ENCODE data around the gene ZMIZ1.

Gene ZMIZ1

GRCh38 chr10:79262131-79262530, 193.4 kb downstream of the ZMIZ1 start:
- peaks cover 9 to 73% (median 33%) of the 10 kb centered on the region in 4 experiments for H3K4me1 ChIP-seq (ENCODE audit: control extremely low read depth in 1 of 4, control insufficient read depth in 4 of 4, insufficient read depth in 4 of 4, low read length in 3 of 4)
- WGBS (ENCODE audit: insufficient coverage): 94% methylated on average over 3 of the region's 3 CpGs

DNA sequence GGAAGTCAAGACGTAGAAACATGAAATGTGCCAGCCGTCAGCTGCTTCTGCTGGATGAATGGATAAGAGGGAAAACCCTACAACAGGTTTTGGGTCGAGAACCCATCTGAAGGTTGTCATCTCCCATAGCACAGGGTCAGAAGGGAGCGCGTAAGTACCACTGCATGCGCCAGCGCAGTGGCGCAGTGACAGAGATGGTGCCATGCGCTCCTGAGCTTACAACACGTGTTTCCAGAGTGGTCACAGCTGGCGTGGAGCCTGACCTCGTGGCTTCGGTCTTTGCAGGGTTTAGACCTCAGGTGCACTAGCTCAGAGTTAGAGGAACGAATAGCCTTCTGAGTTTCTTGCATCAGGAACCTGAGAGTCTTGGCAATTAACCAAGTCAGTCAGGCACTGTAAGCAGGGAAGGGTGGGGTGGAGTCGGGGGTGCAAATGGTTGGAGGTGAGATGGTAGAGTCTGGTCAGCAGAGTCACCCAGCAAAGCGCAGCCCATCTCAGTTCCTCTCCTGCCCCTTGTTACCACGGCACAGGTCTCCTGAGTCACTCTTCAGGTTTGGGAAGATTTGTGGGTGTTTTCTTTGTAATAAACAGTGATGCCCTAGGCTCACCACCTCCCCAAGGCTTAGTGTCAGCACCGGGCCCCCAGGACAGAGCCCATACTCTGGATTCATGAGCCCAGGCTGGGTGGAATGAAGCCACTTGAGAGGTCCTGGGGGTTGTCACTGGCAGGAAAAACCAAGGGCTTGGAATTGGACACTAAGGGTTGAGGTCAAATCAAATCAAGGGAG, 194.4 kb downstream of the ZMIZ1 start:
- CTCF ChIA-PET: interaction anchor here (1.6 kb wide), 1 partner anchor 13 kb away, joined by 3 read pairs; no protein-coding TSS in a partner anchor
- POLR2A ChIA-PET: no interaction called here
- H3K27ac ChIP-seq (ENCODE audit: insufficient read depth in 1 of 2, low read depth in 1 of 2, low read length in 2 of 2, poor library complexity in 1 of 2, severe bottlenecking in 2 of 2): peak overlapping the region in 1 of 2 experiments; percentile 37

More at GRCh38 chr10:79262131-79262530, 193.4 kb downstream of the ZMIZ1 start:
- no peak overlapping the region for H3K27ac ChIP-seq (ENCODE audit: insufficient read depth in 1 of 2, low read depth in 1 of 2, low read length in 2 of 2, poor library complexity in 1 of 2, severe bottlenecking in 2 of 2)
- H3K27me3 ChIP-seq (replicated peaks in 2 of 5; ENCODE audit: control insufficient read depth in 4 of 5, insufficient read depth in 5 of 5, low read length in 4 of 5): no peaks in the 10 kb centered on the region
- no peak overlapping the region for H3K4me3 ChIP-seq (ENCODE audit: control insufficient read depth in 1 of 7, extremely low read depth in 1 of 7, insufficient read depth in 4 of 7, low read depth in 2 of 7, low read length in 6 of 7)
- ChIA-PET CTCF (interaction anchor here (1.0 kb wide), 1 partner anchor 9 kb away, joined by 3 read pairs; no protein-coding TSS in a partner anchor), POLR2A (no interaction called here)
- H3K36me3 ChIP-seq (ENCODE audit: control insufficient read depth in 4 of 4, insufficient read depth in 4 of 4, low read length in 3 of 4): peaks cover 12 to 76% (median 40%) of the 10 kb centered on the region in 4 experiments
- H3K9me3 ChIP-seq (ENCODE audit: control extremely low read depth in 1 of 5, control insufficient read depth in 4 of 5, insufficient read depth in 2 of 5, low read depth in 1 of 5, low read length in 4 of 5): no peaks in the 10 kb centered on the region
- DNase-seq: no peak

GRCh38 chr10:79263939-79264338, 195.2 kb downstream of the ZMIZ1 start:
- Histone ChIP-seq H3K9me3 (ENCODE audit: control extremely low read depth in 1 of 5, control insufficient read depth in 4 of 5, insufficient read depth in 2 of 5, low read depth in 1 of 5, low read length in 4 of 5) (no peaks in the 10 kb centered on the region), H3K27ac (ENCODE audit: insufficient read depth in 1 of 2, low read depth in 1 of 2, low read length in 2 of 2, poor library complexity in 1 of 2, severe bottlenecking in 2 of 2) (peak overlapping the region in 1 of 2 experiments; percentile 50), H3K4me1 (ENCODE audit: control extremely low read depth in 1 of 4, control insufficient read depth in 4 of 4, insufficient read depth in 4 of 4, low read length in 3 of 4) (peaks cover 11 to 84% (median 41%) of the 10 kb centered on the region in 4 experiments), H3K27me3 (replicated peaks in 2 of 5; ENCODE audit: control insufficient read depth in 4 of 5, insufficient read depth in 5 of 5, low read length in 4 of 5) (no peaks in the 10 kb centered on the region), H3K36me3 (ENCODE audit: control insufficient read depth in 4 of 4, insufficient read depth in 4 of 4, low read length in 3 of 4) (peaks cover 15 to 77% (median 39%) of the 10 kb centered on the region in 4 experiments), H3K4me3 (ENCODE audit: control insufficient read depth in 1 of 7, extremely low read depth in 1 of 7, insufficient read depth in 4 of 7, low read depth in 2 of 7, low read length in 6 of 7) (no peak overlapping the region)
- CTCF ChIA-PET: interaction anchor here (1.4 to 2.5 kb wide), 3 partner anchors 14 to 17 kb away, joined by 3 to 14 read pairs (median 4); no protein-coding TSS in a partner anchor
- POLR2A ChIA-PET: no interaction called here
- DNase-seq: no peak
- WGBS (ENCODE audit: insufficient coverage): 93% methylated on average over 10 of the region's 10 CpGs

More for the DNA sequence above, 194.4 kb downstream of the ZMIZ1 start:
- DNase-seq: no peak
- no peak overlapping the region for H3K4me3 ChIP-seq (ENCODE audit: control insufficient read depth in 1 of 7, extremely low read depth in 1 of 7, insufficient read depth in 4 of 7, low read depth in 2 of 7, low read length in 6 of 7)
- peaks cover 15 to 77% (median 39%) of the 10 kb centered on the region in 4 experiments for H3K36me3 ChIP-seq (ENCODE audit: control insufficient read depth in 4 of 4, insufficient read depth in 4 of 4, low read length in 3 of 4)
- no peaks in the 10 kb centered on the region for H3K27me3 ChIP-seq (replicated peaks in 2 of 5; ENCODE audit: control insufficient read depth in 4 of 5, insufficient read depth in 5 of 5, low read length in 4 of 5)
- no peaks in the 10 kb centered on the region for H3K9me3 ChIP-seq (ENCODE audit: control extremely low read depth in 1 of 5, control insufficient read depth in 4 of 5, insufficient read depth in 2 of 5, low read depth in 1 of 5, low read length in 4 of 5)
- peaks cover 11 to 79% (median 37%) of the 10 kb centered on the region in 4 experiments for H3K4me1 ChIP-seq (ENCODE audit: control extremely low read depth in 1 of 4, control insufficient read depth in 4 of 4, insufficient read depth in 4 of 4, low read length in 3 of 4)
- WGBS (ENCODE audit: insufficient coverage): 88% methylated on average over 15 of the region's 18 CpGs

- CTCF ChIA-PET: interaction anchor here (1.2 to 2.7 kb wide), 5 partner anchors 12 to 19 kb away, joined by 3 to 14 read pairs (median 5); no protein-coding TSS in a partner anchor
These were observed 196.2 kb downstream of the ZMIZ1 start for GRCh38 chr10:79264942-79265341.

GRCh38 chr10:79266084-79266483, 197.3 kb downstream of the ZMIZ1 start:
- peak in 2 of 3 donors; percentile 47 to 53 for DNase-seq
- CTCF ChIA-PET: interaction anchor here (1.2 to 2.7 kb wide), 3 partner anchors 17 to 20 kb away, joined by 3 to 14 read pairs (median 5); no protein-coding TSS in a partner anchor
- Histone ChIP-seq H3K36me3 (ENCODE audit: control insufficient read depth in 4 of 4, insufficient read depth in 4 of 4, low read length in 3 of 4) (peaks cover 15 to 82% (median 47%) of the 10 kb centered on the region in 4 experiments), H3K4me1 (ENCODE audit: control extremely low read depth in 1 of 4, control insufficient read depth in 4 of 4, insufficient read depth in 4 of 4, low read length in 3 of 4) (peaks cover 11 to 95% (median 46%) of the 10 kb centered on the region in 4 experiments), H3K27me3 (replicated peaks in 2 of 5; ENCODE audit: control insufficient read depth in 4 of 5, insufficient read depth in 5 of 5, low read length in 4 of 5) (no peaks in the 10 kb centered on the region), H3K9me3 (ENCODE audit: control extremely low read depth in 1 of 5, control insufficient read depth in 4 of 5, insufficient read depth in 2 of 5, low read depth in 1 of 5, low read length in 4 of 5) (no peaks in the 10 kb centered on the region), H3K4me3 (ENCODE audit: control insufficient read depth in 1 of 7, extremely low read depth in 1 of 7, insufficient read depth in 4 of 7, low read depth in 2 of 7, low read length in 6 of 7) (peak overlapping the region in 2 of 7 experiments; percentile 2 to 45), H3K27ac (ENCODE audit: insufficient read depth in 1 of 2, low read depth in 1 of 2, low read length in 2 of 2, poor library complexity in 1 of 2, severe bottlenecking in 2 of 2) (peak overlapping the region; percentile 62 to 74)
- POLR2A ChIA-PET: interaction anchor here (1.0 kb wide), 1 partner anchor 24 kb away, joined by 3 read pairs; no protein-coding TSS in a partner anchor
- 44% methylated on average over 5 of the region's 6 CpGs for WGBS (ENCODE audit: insufficient coverage)

More at GRCh38 chr10:79264942-79265341, 196.2 kb downstream of the ZMIZ1 start:
- POLR2A ChIA-PET: interaction anchor here (0.6 kb wide), 1 partner anchor 607 kb away, joined by 4 read pairs; no protein-coding TSS in a partner anchor
- no peaks in the 10 kb centered on the region for H3K27me3 ChIP-seq (replicated peaks in 2 of 5; ENCODE audit: control insufficient read depth in 4 of 5, insufficient read depth in 5 of 5, low read length in 4 of 5)
- no peak for DNase-seq
- H3K4me3 ChIP-seq (ENCODE audit: control insufficient read depth in 1 of 7, extremely low read depth in 1 of 7, insufficient read depth in 4 of 7, low read depth in 2 of 7, low read length in 6 of 7): no peak overlapping the region
- peaks cover 15 to 82% (median 43%) of the 10 kb centered on the region in 4 experiments for H3K36me3 ChIP-seq (ENCODE audit: control insufficient read depth in 4 of 4, insufficient read depth in 4 of 4, low read length in 3 of 4)
- peaks cover 11 to 90% (median 43%) of the 10 kb centered on the region in 4 experiments for H3K4me1 ChIP-seq (ENCODE audit: control extremely low read depth in 1 of 4, control insufficient read depth in 4 of 4, insufficient read depth in 4 of 4, low read length in 3 of 4)
- H3K9me3 ChIP-seq (ENCODE audit: control extremely low read depth in 1 of 5, control insufficient read depth in 4 of 5, insufficient read depth in 2 of 5, low read depth in 1 of 5, low read length in 4 of 5): no peaks in the 10 kb centered on the region
- 96% methylated on average over 7 of the region's 10 CpGs for whole genome bisulfite sequencing (ENCODE audit: insufficient coverage)
- peak overlapping the region; percentile 10 to 28 for H3K27ac ChIP-seq (ENCODE audit: insufficient read depth in 1 of 2, low read depth in 1 of 2, low read length in 2 of 2, poor library complexity in 1 of 2, severe bottlenecking in 2 of 2)

GRCh38 chr10:79266543-79267312, 198.0 kb downstream of the ZMIZ1 start:
- CTCF ChIA-PET: interaction anchor here (0.8 to 2.7 kb wide), 3 partner anchors 17 to 21 kb away, joined by 3 to 14 read pairs (median 5); no protein-coding TSS in a partner anchor
- Histone ChIP-seq H3K9me3 (ENCODE audit: control extremely low read depth in 1 of 5, control insufficient read depth in 4 of 5, insufficient read depth in 2 of 5, low read depth in 1 of 5, low read length in 4 of 5) (no peaks in the 10 kb centered on the region), H3K27ac (ENCODE audit: insufficient read depth in 1 of 2, low read depth in 1 of 2, low read length in 2 of 2, poor library complexity in 1 of 2, severe bottlenecking in 2 of 2) (peak overlapping the region; percentile 62 to 74), H3K27me3 (replicated peaks in 2 of 5; ENCODE audit: control insufficient read depth in 4 of 5, insufficient read depth in 5 of 5, low read length in 4 of 5) (no peaks in the 10 kb centered on the region), H3K36me3 (ENCODE audit: control insufficient read depth in 4 of 4, insufficient read depth in 4 of 4, low read length in 3 of 4) (peaks cover 14 to 82% (median 48%) of the 10 kb centered on the region in 4 experiments), H3K4me3 (ENCODE audit: control insufficient read depth in 1 of 7, extremely low read depth in 1 of 7, insufficient read depth in 4 of 7, low read depth in 2 of 7, low read length in 6 of 7) (peak overlapping the region in 2 of 7 experiments; percentile 2 to 45), H3K4me1 (ENCODE audit: control extremely low read depth in 1 of 4, control insufficient read depth in 4 of 4, insufficient read depth in 4 of 4, low read length in 3 of 4) (peaks cover 11 to 96% (median 46%) of the 10 kb centered on the region in 4 experiments)
- DNase-seq: peak in 2 of 3 donors; percentile 65 to 76
- POLR2A ChIA-PET: interaction anchor here (1.0 kb wide), 1 partner anchor 25 kb away, joined by 3 read pairs; no protein-coding TSS in a partner anchor
- WGBS (ENCODE audit: insufficient coverage): 14% methylated on average over 8 of the region's 11 CpGs

Measured in common myeloid progenitor, CD34-positive (primary cell).